ENCODE data around the gene UMODL1. TPM values are rescaled to one million over a fixed set of nuclear protein-coding genes. Genes with fewer than 3 reads are reported as not detected.
"Not testable (repeated sequence)": the region's sequence is repeated elsewhere in the genome, so short reads cannot be mapped to it uniquely, and the experiment has no call there.

Gene UMODL1
- total RNA-seq, 1 donor from 2014 or later = not detected

DNA sequence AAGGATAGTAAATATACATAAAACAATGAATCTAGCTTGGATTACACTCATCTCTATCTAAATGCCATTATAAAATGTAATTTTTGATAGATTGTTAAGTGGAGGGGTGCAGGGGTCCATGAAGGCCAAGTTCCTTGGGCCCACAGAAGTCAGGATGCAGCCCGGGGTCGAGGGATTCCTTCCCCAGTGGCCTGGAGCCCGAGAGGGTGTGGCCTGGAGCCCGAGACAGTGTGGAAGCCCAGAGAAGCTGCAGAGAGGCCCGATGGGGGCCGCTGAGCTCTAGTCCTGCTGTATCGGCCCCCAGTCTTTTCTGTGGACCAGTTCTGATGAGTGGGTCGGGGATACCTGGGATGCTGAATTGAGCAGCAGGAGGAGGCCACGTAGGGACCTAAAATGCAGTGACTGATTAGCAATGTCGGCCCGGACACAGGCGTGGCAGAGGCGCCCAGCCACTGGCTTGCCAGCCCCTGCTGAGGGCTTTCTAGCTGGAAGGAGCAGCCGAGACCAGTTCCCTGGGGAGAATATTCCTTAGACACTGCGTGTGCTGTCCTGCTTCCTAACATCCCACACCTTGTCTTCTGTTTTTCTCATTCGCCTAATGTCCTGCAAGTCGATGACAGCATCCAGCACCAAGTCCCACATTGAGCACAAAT is 38.9 kb downstream of the UMODL1 start:
- no peaks in the 10 kb centered on the region for H3K9me3 Mint-ChIP-seq
- H3K4me3 Mint-ChIP-seq = no peak overlapping the region
- DNase-seq = no peak
- peaks cover 5% of the 10 kb centered on the region for H3K4me1 Mint-ChIP-seq
- no peak overlapping the region for H3K27ac Mint-ChIP-seq
- peaks cover 11% of the 10 kb centered on the region for H3K27me3 Mint-ChIP-seq
- H3K36me3 Mint-ChIP-seq (ENCODE audit: low read depth) = no peaks in the 10 kb centered on the region
- intact Hi-C loops (cut with micrococcal nuclease) = loop anchor here (2.0 to 10.0 kb wide), 4 partner anchors 98 to 825 kb away; partner anchors contain the start of genes PRDM15 and ZBTB21

DNA sequence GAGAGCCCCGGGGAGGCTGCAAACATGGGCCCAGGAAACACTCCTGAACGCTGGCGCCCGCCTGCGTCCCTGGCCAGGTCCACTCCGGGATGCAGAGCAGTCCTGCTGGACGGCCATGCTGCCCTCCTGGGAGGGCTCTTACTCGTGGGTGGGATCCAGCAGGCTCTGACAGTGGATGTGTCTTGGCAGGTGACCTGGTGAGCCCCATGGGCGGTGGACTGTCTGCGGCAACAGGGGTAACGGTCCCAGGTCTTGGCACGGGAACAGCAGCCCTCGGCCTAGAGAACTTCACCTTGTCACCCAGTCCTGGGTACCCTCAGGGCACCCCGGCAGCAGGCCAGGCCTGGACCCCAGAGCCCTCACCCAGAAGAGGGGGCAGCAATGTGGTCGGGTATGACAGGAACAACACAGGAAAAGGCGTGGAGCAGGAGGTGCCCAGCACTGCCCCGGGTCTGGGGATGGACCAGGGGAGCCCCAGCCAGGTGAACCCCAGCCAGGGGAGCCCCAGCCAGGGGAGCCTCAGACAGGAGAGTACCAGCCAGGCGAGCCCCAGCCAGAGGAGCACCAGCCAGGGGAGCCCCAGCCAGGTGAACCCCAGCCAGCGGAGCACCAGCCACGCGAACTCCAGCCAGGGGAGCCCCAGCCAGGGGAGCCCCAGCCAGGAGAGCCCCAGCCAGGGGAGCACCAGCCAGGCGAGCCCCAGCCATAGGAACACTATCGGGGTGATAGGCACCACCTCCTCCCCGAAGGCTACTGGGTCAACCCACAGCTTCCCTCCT is 39.8 kb downstream of the UMODL1 start:
- peaks cover 5% of the 10 kb centered on the region for H3K4me1 Mint-ChIP-seq
- no peak for DNase-seq
- H3K9me3 Mint-ChIP-seq = no peaks in the 10 kb centered on the region
- H3K27me3 Mint-ChIP-seq = peaks cover 11% of the 10 kb centered on the region
- no peak overlapping the region for H3K4me3 Mint-ChIP-seq
- intact Hi-C loops (cut with micrococcal nuclease) = loop anchor here (10.0 kb wide), 1 partner anchor 826 kb away; no protein-coding TSS in a partner anchor
- no peaks in the 10 kb centered on the region for H3K36me3 Mint-ChIP-seq (ENCODE audit: low read depth)
- no peak overlapping the region for H3K27ac Mint-ChIP-seq

DNA sequence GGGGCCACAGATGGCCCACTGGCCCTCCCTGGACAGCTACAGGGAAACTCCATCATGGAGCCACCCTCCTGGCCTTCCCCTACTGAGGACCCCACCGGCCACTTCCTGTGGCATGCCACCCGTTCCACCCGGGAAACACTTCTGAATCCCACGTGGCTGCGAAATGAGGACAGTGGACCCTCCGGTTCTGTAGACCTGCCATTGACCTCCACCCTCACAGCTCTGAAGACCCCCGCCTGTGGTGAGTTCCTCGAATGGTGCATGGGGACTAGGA is 40.3 kb downstream of the UMODL1 start:
- no peak overlapping the region for H3K4me3 Mint-ChIP-seq

DNA sequence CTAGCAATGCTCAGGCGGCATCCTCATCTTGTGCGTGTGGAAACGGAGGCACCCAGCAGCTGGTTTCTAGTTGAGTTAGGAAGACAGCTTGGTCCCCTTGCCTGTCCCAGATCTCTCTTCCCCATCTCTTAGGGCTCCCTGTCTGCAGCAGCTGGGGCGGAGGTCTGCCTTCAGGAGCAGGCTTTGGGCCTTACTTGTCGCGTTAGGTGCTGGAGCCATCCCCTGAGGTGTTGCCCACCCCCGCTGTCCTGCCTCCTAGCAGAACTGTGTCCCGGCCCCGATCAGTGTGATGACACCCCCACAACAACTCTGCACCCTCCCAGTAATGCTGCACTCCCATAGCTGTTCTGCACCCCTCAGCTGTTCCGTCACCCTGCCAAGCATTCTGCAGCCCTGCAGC is 40.7 kb downstream of the UMODL1 start:
- intact Hi-C loops (cut with micrococcal nuclease) = loop anchor here (10.0 kb wide), 1 partner anchor 827 kb away; no protein-coding TSS in a partner anchor
- peaks cover 11% of the 10 kb centered on the region for H3K27me3 Mint-ChIP-seq

More for the DNA sequence above, 40.3 kb downstream of the UMODL1 start:
- H3K4me1 Mint-ChIP-seq = peaks cover 5% of the 10 kb centered on the region
- no peaks in the 10 kb centered on the region for H3K36me3 Mint-ChIP-seq (ENCODE audit: low read depth)
- H3K9me3 Mint-ChIP-seq = no peaks in the 10 kb centered on the region
- DNase-seq = no peak
- peaks cover 11% of the 10 kb centered on the region for H3K27me3 Mint-ChIP-seq
- H3K27ac Mint-ChIP-seq = no peak overlapping the region
- intact Hi-C loops (cut with micrococcal nuclease) = loop anchor here (10.0 kb wide), 1 partner anchor 827 kb away; no protein-coding TSS in a partner anchor

DNA sequence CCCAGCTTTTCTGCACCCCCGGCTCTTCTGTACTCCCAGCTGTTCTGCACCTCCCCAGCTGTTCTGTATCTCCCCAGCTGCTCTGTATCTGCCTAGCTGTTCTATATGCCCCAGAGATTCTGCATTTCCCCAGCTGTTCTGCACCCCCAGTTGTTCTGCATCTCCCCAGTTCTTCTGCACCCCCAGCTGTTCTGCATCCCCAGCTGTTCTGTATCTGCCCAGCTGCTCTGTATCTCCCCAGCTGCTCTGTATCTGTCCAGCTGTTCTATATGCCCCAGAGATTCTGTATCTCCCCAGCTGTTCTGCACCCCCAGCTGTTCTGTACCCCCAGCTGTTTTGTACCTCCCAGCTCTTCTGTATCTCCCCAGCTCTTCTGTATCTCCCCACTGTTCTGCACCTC is 41.1 kb downstream of the UMODL1 start:
- no peak overlapping the region for H3K27ac Mint-ChIP-seq
- H3K4me1 Mint-ChIP-seq = peaks cover 8% of the 10 kb centered on the region
- no peaks in the 10 kb centered on the region for H3K9me3 Mint-ChIP-seq
- H3K36me3 Mint-ChIP-seq (ENCODE audit: low read depth) = no peaks in the 10 kb centered on the region
- peaks cover 15% of the 10 kb centered on the region for H3K27me3 Mint-ChIP-seq
- no peak for DNase-seq
- intact Hi-C loops (cut with micrococcal nuclease) = loop anchor here (10.0 kb wide), 1 partner anchor 827 kb away; no protein-coding TSS in a partner anchor
- H3K4me3 Mint-ChIP-seq = no peak overlapping the region

More for the DNA sequence above, 40.7 kb downstream of the UMODL1 start:
- peaks cover 5% of the 10 kb centered on the region for H3K4me1 Mint-ChIP-seq
- H3K36me3 Mint-ChIP-seq (ENCODE audit: low read depth) = no peaks in the 10 kb centered on the region
- H3K4me3 Mint-ChIP-seq = no peak overlapping the region
- no peak for DNase-seq
- H3K27ac Mint-ChIP-seq = no peak overlapping the region
- H3K9me3 Mint-ChIP-seq = no peaks in the 10 kb centered on the region

DNA sequence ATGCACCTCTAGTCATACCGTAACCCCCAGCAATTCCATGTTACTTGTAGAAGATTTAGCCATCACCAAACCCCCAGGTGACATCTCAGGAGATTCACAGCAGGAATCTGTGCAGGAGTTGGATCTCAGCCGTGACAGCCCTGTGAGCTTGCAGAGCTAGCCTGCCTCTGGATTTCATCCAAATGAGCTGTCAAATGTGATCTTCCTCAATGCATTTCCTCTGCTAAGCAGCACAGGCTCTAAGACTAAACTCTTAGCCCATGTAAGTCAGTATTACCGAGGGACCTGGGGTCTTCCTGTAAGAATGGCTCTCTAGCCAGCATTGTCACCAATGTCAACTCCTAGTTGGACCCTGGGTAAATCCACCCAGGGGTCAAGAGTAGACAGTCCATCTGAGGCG is 41.7 kb downstream of the UMODL1 start:
- Mint-ChIP-seq H3K27me3 (peaks cover 21% of the 10 kb centered on the region), H3K27ac (no peak overlapping the region), H3K4me1 (peaks cover 12% of the 10 kb centered on the region), H3K36me3 (ENCODE audit: low read depth) (no peaks in the 10 kb centered on the region), H3K4me3 (no peak overlapping the region), H3K9me3 (no peaks in the 10 kb centered on the region)
- intact Hi-C loops (cut with micrococcal nuclease) = loop anchor here (10.0 kb wide), 1 partner anchor 828 kb away; no protein-coding TSS in a partner anchor
- no peak for DNase-seq

DNA sequence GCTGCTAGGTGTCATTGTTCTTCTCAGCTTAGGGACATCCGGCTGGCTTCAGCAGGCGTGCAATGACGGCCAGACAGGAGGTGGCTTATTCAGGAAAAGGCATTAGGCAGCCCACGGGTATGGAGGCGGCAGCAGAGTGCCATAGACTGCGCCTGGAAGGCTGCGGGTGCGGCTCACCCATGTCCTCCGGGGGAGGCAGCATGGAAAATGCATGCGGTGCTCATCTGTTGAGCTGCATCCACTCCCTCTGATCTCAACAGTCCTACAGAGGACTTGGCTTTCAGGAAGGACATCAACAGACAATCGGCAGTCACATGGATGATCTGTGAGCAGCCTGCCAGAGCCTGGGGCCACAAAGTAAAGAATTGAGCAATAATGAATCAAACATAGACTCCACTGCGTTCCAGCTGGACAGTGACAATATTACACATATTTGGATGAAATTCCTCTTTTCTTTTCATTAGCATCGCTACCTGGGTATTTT is 42.9 kb downstream of the UMODL1 start:
- Mint-ChIP-seq H3K36me3 (ENCODE audit: low read depth) (no peaks in the 10 kb centered on the region), H3K4me1 (peaks cover 15% of the 10 kb centered on the region), H3K4me3 (no peak overlapping the region), H3K27ac (no peak overlapping the region), H3K27me3 (peaks cover 30% of the 10 kb centered on the region), H3K9me3 (no peaks in the 10 kb centered on the region)
- intact Hi-C loops (cut with micrococcal nuclease) = loop anchor here (10.0 kb wide), 1 partner anchor 829 kb away; no protein-coding TSS in a partner anchor
- no peak for DNase-seq

DNA sequence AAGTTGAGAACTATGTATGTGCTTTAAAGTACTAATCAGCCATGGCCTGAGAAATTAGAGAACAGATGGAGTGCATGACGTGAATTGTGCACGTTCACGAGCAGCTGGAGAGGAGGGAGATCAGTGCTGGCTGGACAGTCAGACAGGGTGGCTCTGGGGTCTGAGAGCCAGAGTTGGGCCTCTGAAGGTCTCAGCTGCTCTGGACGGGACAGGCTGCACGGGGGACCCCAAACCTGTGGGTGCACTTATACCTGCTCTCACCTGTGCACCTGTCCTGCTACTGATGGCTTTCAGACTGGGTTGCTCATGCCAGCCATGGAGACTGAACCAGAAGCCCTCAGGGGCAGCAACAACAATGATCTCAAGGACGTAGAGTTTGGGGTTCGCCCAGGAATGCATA is 43.5 kb downstream of the UMODL1 start:
- intact Hi-C loops (cut with micrococcal nuclease) = loop anchor here (10.0 kb wide), 1 partner anchor 830 kb away; no protein-coding TSS in a partner anchor
- Mint-ChIP-seq H3K36me3 (ENCODE audit: low read depth) (no peaks in the 10 kb centered on the region), H3K4me1 (peaks cover 18% of the 10 kb centered on the region), H3K27ac (no peak overlapping the region), H3K9me3 (no peaks in the 10 kb centered on the region), H3K4me3 (no peak overlapping the region), H3K27me3 (peaks cover 35% of the 10 kb centered on the region)
- no peak for DNase-seq

DNA sequence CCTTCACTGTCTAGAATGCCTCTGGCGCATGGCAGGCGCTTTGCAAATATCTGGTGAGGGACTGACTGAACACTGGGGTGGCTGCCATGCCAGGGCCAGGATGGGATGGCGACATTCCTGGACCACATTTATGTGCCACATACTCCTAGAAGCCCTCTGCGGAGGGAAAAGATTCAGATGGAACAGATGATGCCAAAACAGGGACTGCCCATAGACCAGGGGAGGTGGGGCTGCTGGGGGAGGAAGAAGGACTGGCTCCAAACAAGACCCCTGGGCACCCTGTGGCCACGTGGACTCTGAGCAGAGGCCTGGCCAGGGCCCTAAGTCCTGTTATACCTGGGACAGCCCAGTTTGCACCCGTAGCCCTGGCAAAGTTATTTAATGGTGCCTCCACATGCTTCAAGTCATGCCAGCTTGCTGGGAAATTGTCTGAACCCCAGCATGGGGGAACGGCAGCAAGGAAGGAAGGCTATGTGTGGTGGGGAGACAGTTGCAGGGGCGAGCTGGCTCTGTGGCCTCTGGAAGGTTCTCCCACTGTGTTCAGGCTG is 44.1 kb downstream of the UMODL1 start:
- Mint-ChIP-seq H3K27me3 (peaks cover 40% of the 10 kb centered on the region), H3K36me3 (ENCODE audit: low read depth) (no peaks in the 10 kb centered on the region), H3K9me3 (no peaks in the 10 kb centered on the region), H3K27ac (no peak overlapping the region), H3K4me3 (no peak overlapping the region), H3K4me1 (peaks cover 21% of the 10 kb centered on the region)
- DNase-seq = no peak
- intact Hi-C loops (cut with micrococcal nuclease) = loop anchor here (10.0 kb wide), 1 partner anchor 830 kb away; no protein-coding TSS in a partner anchor

DNA sequence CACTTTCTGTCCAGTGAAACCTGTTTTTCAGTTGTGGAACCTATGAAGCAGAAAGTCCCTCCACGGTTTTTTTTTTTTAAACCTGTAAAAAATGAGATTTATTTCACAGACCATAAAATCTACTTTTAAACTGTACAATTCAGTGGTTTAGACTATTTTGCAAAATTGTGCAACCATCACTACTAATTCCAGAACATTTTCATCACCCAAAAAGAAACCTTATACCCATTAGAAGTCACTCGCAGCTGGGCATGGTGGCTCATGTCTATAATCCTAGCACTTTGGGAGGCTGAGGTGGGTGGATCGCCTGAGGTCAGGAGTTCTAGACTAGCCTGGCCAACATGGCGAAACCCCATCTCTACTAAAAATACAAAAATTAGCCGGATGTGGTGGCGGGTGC is 45.4 kb downstream of the UMODL1 start:
- H3K4me3 Mint-ChIP-seq; H3K27ac Mint-ChIP-seq; DNase-seq; H3K36me3 Mint-ChIP-seq (ENCODE audit: low read depth); H3K9me3 Mint-ChIP-seq: not testable (repeated sequence)
- Mint-ChIP-seq H3K4me1 (peaks cover 21% of the 10 kb centered on the region), H3K27me3 (peaks cover 52% of the 10 kb centered on the region)
- intact Hi-C loops (cut with micrococcal nuclease) = loop anchor here (2.0 to 10.0 kb wide), 2 partner anchors 506 to 832 kb away; no protein-coding TSS in a partner anchor

DNA sequence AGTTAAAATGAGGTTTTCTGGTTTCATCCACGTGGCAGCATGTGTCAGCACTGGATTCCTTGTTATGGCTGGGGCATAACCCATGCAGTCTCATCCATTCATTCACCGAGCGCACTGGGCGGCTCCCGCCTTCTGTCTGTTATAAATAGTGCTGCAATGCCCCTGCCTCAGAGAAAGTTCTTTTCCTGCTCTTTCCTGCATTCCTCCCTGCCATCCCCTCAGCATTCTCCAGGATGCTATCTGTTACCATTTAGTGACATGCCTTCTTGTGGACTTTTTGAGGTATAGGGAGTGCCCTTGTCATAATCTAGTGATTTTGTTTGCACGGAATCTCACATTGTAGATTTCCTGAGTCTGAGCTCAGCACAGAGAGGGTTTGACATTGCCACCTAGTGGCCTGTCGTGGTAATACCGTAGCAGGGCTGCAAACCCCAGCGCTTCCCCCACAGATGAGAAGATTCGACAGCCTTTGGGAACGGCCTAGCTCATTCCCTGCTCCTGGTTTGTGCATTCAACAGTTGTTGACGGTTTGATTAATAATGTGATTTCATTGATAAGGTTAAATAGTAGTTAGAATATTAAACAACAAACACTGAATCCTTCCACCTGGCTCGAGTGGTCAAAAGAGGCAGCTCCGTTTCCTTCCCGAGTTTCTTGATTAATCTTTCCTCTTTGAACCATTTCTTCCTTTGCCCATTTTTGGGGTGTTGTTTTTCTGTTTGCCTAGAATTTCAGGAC is 46.3 kb downstream of the UMODL1 start:
- intact Hi-C loops (cut with micrococcal nuclease) = loop anchor here (1.0 to 10.0 kb wide), 3 partner anchors 301 to 833 kb away; no protein-coding TSS in a partner anchor
- Mint-ChIP-seq H3K4me1 (peaks cover 21% of the 10 kb centered on the region), H3K9me3 (no peaks in the 10 kb centered on the region), H3K27me3 (peaks cover 53% of the 10 kb centered on the region), H3K4me3 (no peak overlapping the region), H3K27ac (no peak overlapping the region), H3K36me3 (ENCODE audit: low read depth) (no peaks in the 10 kb centered on the region)
- peak; percentile 92 for DNase-seq

DNA sequence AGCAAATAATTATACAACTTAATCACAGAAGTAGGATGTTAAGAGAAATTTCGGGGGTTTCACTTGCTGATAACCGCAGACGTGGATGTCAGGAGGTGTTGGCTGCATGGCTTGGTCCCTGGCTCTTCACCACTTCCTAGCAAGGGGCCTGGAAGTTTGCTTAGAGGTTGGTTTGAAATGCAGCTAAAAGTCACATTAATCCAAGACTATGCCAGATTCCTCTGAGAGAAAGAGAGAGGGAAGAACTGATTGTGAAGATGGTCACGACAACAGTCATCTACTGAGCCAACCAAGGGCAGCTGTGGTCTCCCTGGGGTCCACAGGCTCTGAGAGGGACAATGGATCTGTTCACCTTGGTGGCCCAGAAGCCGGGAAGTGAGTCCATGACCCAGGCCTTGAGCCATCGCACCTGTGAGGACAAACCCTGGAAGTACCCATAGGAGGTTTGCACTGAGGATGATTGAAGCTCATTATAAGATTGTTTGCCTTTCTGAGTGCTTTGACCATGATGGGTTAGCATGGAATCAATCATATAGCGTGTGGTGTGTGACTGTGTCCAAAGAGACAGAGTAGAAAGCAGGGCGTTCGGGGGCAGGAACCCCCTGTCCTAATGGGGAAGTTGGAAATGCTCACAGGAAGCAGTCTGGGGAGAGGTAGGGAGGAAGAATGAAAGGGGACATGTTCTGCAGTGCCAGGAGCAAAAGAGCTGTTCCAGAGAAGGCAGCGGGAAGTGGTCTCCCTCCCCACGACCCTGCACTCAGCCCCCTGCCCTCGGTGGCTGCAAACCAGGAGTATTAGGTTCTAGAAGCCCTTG is 47.1 kb downstream of the UMODL1 start:
- H3K27me3 Mint-ChIP-seq = peaks cover 49% of the 10 kb centered on the region
- no peaks in the 10 kb centered on the region for H3K9me3 Mint-ChIP-seq
- intact Hi-C loops (cut with micrococcal nuclease) = loop anchor here (1.0 to 10.0 kb wide), 3 partner anchors 302 to 833 kb away; no protein-coding TSS in a partner anchor
- peaks cover 22% of the 10 kb centered on the region for H3K4me1 Mint-ChIP-seq
- DNase-seq = no peak
- H3K36me3 Mint-ChIP-seq (ENCODE audit: low read depth) = no peaks in the 10 kb centered on the region
- H3K4me3 Mint-ChIP-seq = no peak overlapping the region
- no peak overlapping the region for H3K27ac Mint-ChIP-seq
